K562 (cell line): ENCODE data around the gene MED29. TPM values are rescaled to one million over a fixed set of nuclear protein-coding genes. Genes with fewer than 3 reads are reported as not detected.

Experiments
- ARID4B ChIP-seq: sonication (generic); formaldehyde crosslinking; IDR thresholded peaks from 2 replicates; pipeline ENCODE4 v1.8.0; 2022; ENCODE audit warnings: mild to moderate bottlenecking, missing genetic modification reagents
- ARNT ChIP-seq, 2 experiments: fragments of 450-650 bp; IDR thresholded peaks; 2 replicates each; pipeline ENCODE4 v1.6.1; 2016; ENCODE audit warnings: mild to moderate bottlenecking in 1 of 2
- CSDE1 ChIP-seq, 2 experiments: fragments of 450-650 bp; IDR thresholded peaks; 2 replicates each; pipeline ENCODE4 v1.6.1; 2016; ENCODE audit warnings: mild to moderate bottlenecking in 1 of 2
- DDX20 ChIP-seq: fragments of 450-650 bp; IDR thresholded peaks from 2 replicates; pipeline ENCODE4 v1.6.1; 2016; ENCODE audit warnings: missing genetic modification characterization, low read depth, mild to moderate bottlenecking, missing compliant biosample characterization, moderate library complexity
- ELF4 ChIP-seq: fragments of 450-650 bp; formaldehyde crosslinking; IDR thresholded peaks from 2 replicates; pipeline ENCODE4 v1.4.0; 2022; ENCODE audit warnings: missing genetic modification characterization
- FOXM1 ChIP-seq, 2 experiments: fragments of 450-650 bp in 1 of 2; sonication (generic) in 1 of 2; formaldehyde crosslinking in 1 of 2; IDR thresholded peaks; 2 replicates each; pipeline versions ENCODE4 v1.6.1 to v1.9.0; 2017 to 2022; ENCODE audit warnings: low read depth in 2 of 2, mild to moderate bottlenecking in 2 of 2, missing genetic modification reagents in 1 of 2, moderate library complexity in 1 of 2
- HDAC1 ChIP-seq, 2 experiments: fragments of 450-650 bp; IDR thresholded peaks; 2 replicates each; pipeline ENCODE4 v1.6.1; 2016 to 2017; ENCODE audit warnings: inconsistent platforms in 1 of 2, mild to moderate bottlenecking in 1 of 2, moderate library complexity in 1 of 2
- HMBOX1 ChIP-seq: sonication (generic); IDR thresholded peaks from 2 replicates; pipeline ENCODE4 v1.6.1; 2016
- MAFG ChIP-seq: fragments of 450-650 bp; conservative IDR thresholded peaks from 2 replicates; pipeline ENCODE4 v1.6.1; 2016; ENCODE audit warnings: missing genetic modification characterization, missing compliant biosample characterization
- MAX ChIP-seq: sonication (generic); formaldehyde crosslinking; IDR thresholded peaks from 2 replicates; pipeline ENCODE4 v1.9.0; 2022; ENCODE audit warnings: mild to moderate bottlenecking, missing genetic modification reagents
- MBD2 ChIP-seq: sonication (generic); IDR thresholded peaks from 2 replicates; pipeline ENCODE4 v1.6.1; 2016; ENCODE audit warnings: low read depth, borderline replicate concordance
- MTA2 ChIP-seq: fragments of 450-650 bp; IDR thresholded peaks from 2 replicates; pipeline ENCODE4 v1.6.1; 2016; ENCODE audit warnings: low read depth
- MYNN ChIP-seq, 2 experiments: sonication (generic); formaldehyde crosslinking in 1 of 2; IDR thresholded peaks; 2 replicates each; pipeline versions ENCODE4 v1.5.0 to v1.6.1; 2016 to 2020; ENCODE audit warnings: antibody characterized with exemption in 1 of 2, missing genetic modification reagents in 1 of 2
- NEUROD1 ChIP-seq: fragments of 150-350 bp; IDR thresholded peaks from 2 replicates; pipeline ENCODE4 v1.6.1; 2014; ENCODE audit warnings: borderline replicate concordance, low read length, low read depth; ENCODE audit not compliant: partially characterized antibody
- SMARCA4 ChIP-seq: fragments of 450-650 bp; IDR thresholded peaks from 2 replicates; pipeline ENCODE4 v1.6.1; 2016
- SRF ChIP-seq, 2 experiments: fragments of 250-450, 450-650 bp in 1 of 2; sonication (Bioruptor Pico) in 1 of 2; sonication (generic) in 1 of 2; formaldehyde crosslinking; IDR thresholded peaks; 2 replicates each; pipeline versions ENCODE4 v1.5.0 to v1.5.1; 2020 to 2022; ENCODE audit warnings: mild to moderate bottlenecking in 1 of 2, missing genetic modification reagents in 1 of 2
- SRSF3 ChIP-seq: fragments of 200-400 bp; formaldehyde crosslinking; IDR thresholded peaks from 2 replicates; pipeline ENCODE4 v1.6.1; 2016; ENCODE audit warnings: mild to moderate bottlenecking, low read length, moderate library complexity; ENCODE audit not compliant: insufficient read depth
- TRIM24 ChIP-seq, 2 experiments: fragments of 450-650 bp; IDR thresholded peaks; 2 replicates each; pipeline ENCODE4 v1.6.1; 2016
- ZBTB7A ChIP-seq: IDR thresholded peaks from 2 replicates; pipeline ENCODE4 v1.6.1; 2011; ENCODE audit warnings: low read depth, mild to moderate bottlenecking, low read length, moderate library complexity, borderline replicate concordance; ENCODE audit not compliant: control insufficient read depth
- ZBTB9 ChIP-seq: fragments of 450-650 bp; formaldehyde crosslinking; IDR thresholded peaks from 2 replicates; pipeline ENCODE4 v1.4.0; 2020; ENCODE audit warnings: mild to moderate bottlenecking, moderate library complexity
- polyA plus RNA-seq, 8 experiments: library from polyadenylated mRNA; depleted of rRNA in 4 of 8; stranded (reverse) in 5 of 8; unstranded in 3 of 8; fragments of >200 nt; fragmentation: Nextera tagmentation in 2 of 8; fragmentation: Illumina TruSeq in 1 of 8; extraction: Ambion mirVana in 2 of 8; extraction: Trizol in 1 of 8; gene quantifications; 2 replicates each; pipeline versions ENCODE4 v1.2.1 to v1.2.3, GENCODE V29; 2011 to 2014; ENCODE audit warnings: inconsistent platforms in 1 of 8, missing spikeins in 1 of 8
- total RNA-seq, 7 experiments: library from RNA; depleted of rRNA in 6 of 7; stranded (reverse); fragments of >200 nt in 6 of 7; fragmentation: Illumina TruSeq in 2 of 7; extraction: Trizol in 2 of 7; gene quantifications; 2 replicates each; pipeline versions ENCODE4 v1.2.1 to v1.2.3, GENCODE V29; 2011 to 2021; ENCODE audit warnings: low replicate concordance in 1 of 7

MED29 gene
- total and polyA plus RNA-seq, 9 of the 15 experiments (the other 6 are each of a cell fraction or from before 2014, with no cell fraction given), result 1.8 to 22.6 (median 12.4) TPM

- TF ChIP-seq HDAC1 (IDR thresholded peaks at IDR 0.05) (peak in 1 of 2 experiments; percentile 98; a peak in 2 of 4 replicates), ZBTB9 (peak; percentile 85), TRIM24 (IDR thresholded peaks at IDR 0.05) (0 out of 4 replicates have a peak, but pooled peaks have one; percentile 15 to 61), SRSF3 (no peak), MAFG (tag) (peak; percentile 68), HMBOX1 (peak; percentile 56; the same call in 1 of the 2 replicates), CSDE1 (IDR thresholded peaks at IDR 0.05) (no peak), ELF4 (0 out of 2 replicates have a peak, but pooled peaks have one; percentile 58), MAX (CRISPR knock-in tag) (peak; percentile 80), SMARCA4 (peak; percentile 90), ARNT (IDR thresholded peaks at IDR 0.05) (peak in 1 of 2 experiments; percentile 85; a peak in 2 of 4 replicates), DDX20 (no peak), ARID4B (CRISPR knock-in tag) (no peak), MBD2 (peak; percentile 58; the same call in 1 of the 2 replicates), MYNN (IDR thresholded peaks at IDR 0.05) (peak; percentile 82; the same call in 1 of the 2 replicates), MYNN (CRISPR knock-in tag; IDR thresholded peaks at IDR 0.05) (no peak), NEUROD1 (peak; percentile 62), ZBTB7A (peak; percentile 57; the same call in 1 of the 2 replicates), MTA2 (peak; percentile 88), FOXM1 (IDR thresholded peaks at IDR 0.05; ENCODE audit: low read depth) (peak; percentile 58), FOXM1 (CRISPR knock-in tag; IDR thresholded peaks at IDR 0.05; ENCODE audit: low read depth) (no peak), SRF (CRISPR knock-in tag; IDR thresholded peaks at IDR 0.05) (no peak)
Measured at GRCh38 chr19:39381910-39382611, 9.1 kb upstream of the MED29 start (continued).
